Esophagus squamous epithelium (tissue), 5 donors: ENCODE results near the gene SYT12. TPM values are rescaled to one million over a fixed set of nuclear protein-coding genes. Genes with fewer than 3 reads are reported as not detected.
A peak's percentile ranks its signal among the peaks of the same experiment; 100 is the strongest.

ENCODE experiments used
- DNase-seq: peaks from one replicate; lab custom pipeline; 2025; lab: John Stamatoyannopoulos, UW
- H3K27ac ChIP-seq, 4 donors: fragments of 200-600 bp; sonication (generic); one replicate each; pipeline ENCODE4 v1.5.1; 2016 to 2019; ENCODE audit warnings: mild to moderate bottlenecking in 1 of 4
- H3K27me3 ChIP-seq, 4 donors: fragments of 200-600 bp; sonication (generic); 1 replicate in 3 of 4; 2 replicates in 1 of 4; pipeline versions ENCODE4 v1.5.1 to v1.6.0; 2017 to 2021; ENCODE audit warnings: antibody characterized with exemption in 1 of 4
- H3K36me3 ChIP-seq, 3 donors: fragments of 200-600 bp; sonication (generic); one replicate each; pipeline ENCODE4 v1.5.1; 2016 to 2019
- H3K4me1 ChIP-seq, 3 donors: fragments of 200-600 bp; sonication (generic); one replicate each; pipeline ENCODE4 v1.5.1; 2017 to 2019
- H3K4me3 ChIP-seq, 4 donors: fragments of 200-600 bp; sonication (generic); 1 replicate in 3 of 4; 2 replicates in 1 of 4; pipeline ENCODE4 v1.5.1; 2016 to 2019; ENCODE audit warnings: mild to moderate bottlenecking in 2 of 4, moderate library complexity in 1 of 4
- H3K9me3 ChIP-seq, 3 donors: fragments of 200-600 bp; sonication (generic); one replicate each; pipeline ENCODE4 v1.5.1; 2016 to 2019
- CTCF ChIP-seq, 6 experiments: fragments of 450-650 bp in 4 of 6; fragments of 200-600 bp in 2 of 6; sonication (generic) in 2 of 6; IDR thresholded peaks; one replicate each; pipeline ENCODE4 v1.5.1; 2016 to 2019; ENCODE audit warnings: antibody characterized with exemption in 6 of 6, mild to moderate bottlenecking in 4 of 6, moderate library complexity in 4 of 6
- POLR2A ChIP-seq, 4 donors: fragments of 450-650 bp; IDR thresholded peaks; one replicate each; pipeline ENCODE4 v1.6.1; 2017; ENCODE audit warnings: antibody characterized with exemption in 4 of 4, mild to moderate bottlenecking in 4 of 4, moderate library complexity in 3 of 4
- WGBS, 2 donors: methylation state at CpG; one replicate each; pipeline ENCODE4 v1.1.5; 2018; 5-methylcytosine and 5-hydroxymethylcytosine counted together
- intact Hi-C: fragments of 100-400 bp; cut with DNase I; formaldehyde crosslinking; loops from one replicate; pipeline ENCODE4 v1.15.0; 2022
- total RNA-seq, 4 donors: library from RNA; depleted of rRNA; stranded (reverse); fragments of >200 nt; gene quantifications; one replicate each; pipeline ENCODE4 v1.1.0, GENCODE V29; 2016
- donor health status: DM: yes; HTN: yes; CAD: no.

Gene SYT12
- total RNA-seq, 4 donors from 2014 or later: 0.76 to 1.7 (median 0.99) TPM

- H3K4me1 ChIP-seq: peaks cover 23 to 46% (median 25%) of the 10 kb centered on the region in 3 donors
- WGBS, 2 donors: 85 to 93% methylated on average over 3 to 4 of the region's 4 CpGs
Measured at GRCh38 chr11:67051945-67052488, 29.1 kb downstream of the SYT12 start.

GRCh38 chr11:67052891-67053290 lies 30.0 kb downstream of the SYT12 start:
- TF ChIP-seq POLR2A (IDR thresholded peaks at IDR 0.05) (no peak), CTCF (IDR thresholded peaks at IDR 0.05) (no peak)
- intact Hi-C loops: loop anchor here (10.0 kb wide), 1 partner anchor 262 kb away; no protein-coding TSS in a partner anchor
- H3K9me3 ChIP-seq: no peaks in the 10 kb centered on the region
- H3K27ac ChIP-seq: peak overlapping the region in 3 of 4 donors; percentile 41 to 92 (median 92)
- H3K4me3 ChIP-seq: no peak overlapping the region
- no peak for DNase-seq
- peaks cover 23 to 55% (median 25%) of the 10 kb centered on the region in 3 donors for H3K4me1 ChIP-seq
- no peaks in the 10 kb centered on the region for H3K36me3 ChIP-seq
- H3K27me3 ChIP-seq: peaks cover 0 to 9% (median 0%) of the 10 kb centered on the region in 4 donors
- 43 to 68% methylated on average over 2 to 3 of the region's 5 CpGs for WGBS, 2 donors

More at GRCh38 chr11:67051945-67052488, 29.1 kb downstream of the SYT12 start:
- Histone ChIP-seq H3K9me3 (no peaks in the 10 kb centered on the region), H3K36me3 (no peaks in the 10 kb centered on the region), H3K27me3 (peaks cover 0 to 9% (median 0%) of the 10 kb centered on the region in 4 donors), H3K4me3 (no peak overlapping the region), H3K27ac (peak overlapping the region in 1 of 4 donors; percentile 92)
- DNase-seq: no peak
- TF ChIP-seq CTCF (IDR thresholded peaks at IDR 0.05) (no peak), POLR2A (IDR thresholded peaks at IDR 0.05) (no peak)
- intact Hi-C loops: loop anchor here (10.0 kb wide), 1 partner anchor 263 kb away; no protein-coding TSS in a partner anchor

- Histone ChIP-seq H3K36me3 (peaks cover 0 to 7% (median 0%) of the 10 kb centered on the region in 3 donors), H3K4me1 (peaks cover 23 to 65% (median 25%) of the 10 kb centered on the region in 3 donors), H3K27ac (peak overlapping the region; percentile 13 to 92 (median 82)), H3K27me3 (peaks cover 0 to 9% (median 0%) of the 10 kb centered on the region in 4 donors), H3K4me3 (no peak overlapping the region), H3K9me3 (no peaks in the 10 kb centered on the region)
- DNase-seq: no peak
- intact Hi-C loops: loop anchor here (10.0 kb wide), 1 partner anchor 261 kb away; no protein-coding TSS in a partner anchor
- no peak for TF ChIP-seq POLR2A (IDR thresholded peaks at IDR 0.05)
- peak; percentile 41 to 77 (median 63) for TF ChIP-seq CTCF (IDR thresholded peaks at IDR 0.05)
- 20 to 21% methylated on average over 7 of the region's 7 CpGs for WGBS, 2 donors
Measured at GRCh38 chr11:67053896-67054329, 31.0 kb downstream of the SYT12 start.

GRCh38 chr11:67054346-67054835 lies 31.5 kb downstream of the SYT12 start:
- DNase-seq: no peak
- intact Hi-C loops: loop anchor here (10.0 kb wide), 1 partner anchor 260 kb away; no protein-coding TSS in a partner anchor
- WGBS, 2 donors: 56 to 66% methylated on average over 4 to 8 of the region's 9 CpGs
- TF ChIP-seq POLR2A (IDR thresholded peaks at IDR 0.05): no peak
- no peak for TF ChIP-seq CTCF (IDR thresholded peaks at IDR 0.05)
- Histone ChIP-seq H3K27me3 (peaks cover 0 to 9% (median 0%) of the 10 kb centered on the region in 4 donors), H3K9me3 (no peaks in the 10 kb centered on the region), H3K4me3 (no peak overlapping the region), H3K4me1 (peaks cover 23 to 70% (median 25%) of the 10 kb centered on the region in 3 donors), H3K27ac (peak overlapping the region; percentile 13 to 92 (median 82)), H3K36me3 (peaks cover 0 to 7% (median 0%) of the 10 kb centered on the region in 3 donors)
